Stimulated activated CD4-positive, alpha-beta T cell treated with anti-CD3 and anti-CD28 coated beads, TNF-alpha, amount 100 ng/mL, for 48 hours (primary cell): ENCODE measurements around the gene C16orf87.

Source experiments
- DNase-seq, 3 donors: peaks; one replicate each; pipeline ENCODE4 v3.0.0-alpha.2; 2020; ENCODE audit warnings: low read depth in 3 of 3

C16orf87 gene

GRCh38 chr16:46757339-46758050 is 73.5 kb downstream of the C16orf87 start:
- no peak for DNase-seq

GRCh38 chr16:46756772-46757171 is 74.2 kb downstream of the C16orf87 start:
- no peak for DNase-seq

GRCh38 chr16:46753015-46753414 is 78.0 kb downstream of the C16orf87 start:
- DNase-seq, result no peak

DNA sequence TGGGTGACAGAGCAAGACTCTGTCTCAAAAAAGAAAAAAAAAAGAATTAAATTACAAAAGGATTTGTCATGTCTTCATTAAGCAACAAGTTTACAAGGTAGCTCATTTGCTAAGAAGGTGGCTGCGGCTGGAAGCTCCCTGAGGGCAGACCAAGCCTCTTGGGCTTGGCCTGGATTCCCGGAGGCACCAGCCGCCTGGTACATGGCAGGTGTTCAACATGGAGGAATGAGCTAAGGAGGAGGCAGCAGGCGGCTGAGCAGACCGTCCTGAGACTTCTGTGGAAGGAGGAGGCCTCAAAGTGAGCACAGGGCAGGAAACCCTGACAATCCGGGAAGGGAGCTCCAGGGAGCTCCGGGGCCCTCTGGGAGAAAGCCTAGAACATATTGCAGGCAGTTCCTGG is 79.6 kb downstream of the C16orf87 start:
- DNase-seq, result no peak

DNA sequence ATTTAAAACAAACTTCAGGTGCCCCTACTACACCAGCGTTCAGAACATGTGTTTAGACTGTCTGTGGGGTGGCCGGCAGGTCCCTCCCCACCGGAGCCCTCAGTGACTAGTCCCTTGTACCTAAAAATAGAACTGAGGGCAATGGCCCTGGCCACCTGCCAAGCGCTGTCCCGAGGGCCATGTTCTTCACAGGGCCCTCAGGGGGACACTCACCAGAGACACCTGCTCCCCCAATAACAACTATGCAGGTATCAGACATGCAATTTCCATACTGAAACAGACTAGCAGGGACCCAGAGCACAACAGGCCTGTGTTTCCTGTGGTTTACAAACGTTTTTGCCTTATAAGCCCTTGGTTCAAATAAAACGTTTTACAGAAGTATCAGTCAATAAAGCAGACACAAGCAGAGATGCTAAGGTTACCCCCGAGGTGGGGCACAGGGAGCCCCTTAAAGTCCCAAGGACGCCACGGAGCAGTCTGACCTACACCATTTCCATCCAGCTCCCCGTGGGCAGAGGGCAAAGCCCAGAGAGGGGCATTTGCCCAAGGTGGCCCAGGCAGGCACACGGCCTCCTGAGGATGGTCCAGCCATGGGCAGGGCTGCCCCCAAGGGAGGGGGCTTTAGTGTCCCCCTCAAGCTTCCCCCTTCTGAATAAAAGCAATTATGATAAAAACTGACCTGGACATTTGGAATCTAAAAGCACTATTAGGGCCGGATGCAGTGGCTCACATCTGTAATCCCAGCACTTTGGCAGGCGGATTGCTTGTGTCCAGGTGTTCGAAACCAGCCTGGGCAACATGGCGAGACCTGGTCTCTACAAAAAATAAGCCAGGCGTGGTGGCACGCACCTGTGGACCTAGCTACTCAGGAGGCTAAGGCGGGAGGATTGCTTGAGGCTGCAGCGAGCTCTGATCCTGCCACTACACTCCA is 81.9 kb downstream of the C16orf87 start:
- DNase-seq, result no peak

GRCh38 chr16:46747777-46748651 is 83.0 kb downstream of the C16orf87 start, which contains the start of gene MYLK3:
TSS of gene MYLK3 (minus strand) at chr16:46748344. CDS start at chr16:46748193, 151 bp downstream.
- no peak for DNase-seq

GRCh38 chr16:46746821-46747776 is 83.9 kb downstream of the C16orf87 start:
- DNase-seq, result no peak
